Stomach smooth muscle (tissue), 2 donors: Measurements from ENCODE around the gene DYNC1I1.

Experiments used
- H3K27ac ChIP-seq: one replicate; pipeline ENCODE4 v1.7.0; 2013; ENCODE audit warnings: mild to moderate bottlenecking, low read length, inconsistent platforms
- H3K27me3 ChIP-seq, 2 donors: one replicate each; pipeline ENCODE4 v1.7.0; 2013; ENCODE audit warnings: low read length in 2 of 2; ENCODE audit not compliant: insufficient read depth in 2 of 2, control insufficient read depth in 1 of 2
- H3K36me3 ChIP-seq, 2 donors: one replicate each; pipeline ENCODE4 v1.7.0; 2013; ENCODE audit warnings: low read length in 2 of 2; ENCODE audit not compliant: control insufficient read depth in 2 of 2, insufficient read depth in 2 of 2
- H3K4me1 ChIP-seq: one replicate; pipeline ENCODE4 v1.7.0; 2013; ENCODE audit warnings: low read length; ENCODE audit not compliant: control insufficient read depth, insufficient read depth
- H3K4me3 ChIP-seq, 2 donors: one replicate each; pipeline ENCODE4 v1.7.0; 2013; ENCODE audit warnings: low read length in 2 of 2
- H3K9ac ChIP-seq, 2 donors: one replicate each; pipeline ENCODE4 v1.7.0; 2013; ENCODE audit warnings: low read length in 2 of 2, mild to moderate bottlenecking in 1 of 2
- H3K9me3 ChIP-seq, 2 donors: one replicate each; pipeline ENCODE4 v1.7.0; 2013; ENCODE audit warnings: low read length in 2 of 2; ENCODE audit not compliant: control insufficient read depth in 2 of 2
- donor health status: healthy.
- donor health status: Pancreatic carcinoma.

The DYNC1I1 gene

GRCh38 chr7:95817866-95818640 lies 45.7 kb downstream of the DYNC1I1 start:
- no peaks in the 10 kb centered on the region for H3K4me1 ChIP-seq
- H3K27ac ChIP-seq = no peak overlapping the region
- H3K36me3 ChIP-seq = no peaks in the 10 kb centered on the region
- H3K27me3 ChIP-seq = no peaks in the 10 kb centered on the region
- H3K4me3 ChIP-seq = no peak overlapping the region
- H3K9ac ChIP-seq = no peak overlapping the region
- no peaks in the 10 kb centered on the region for H3K9me3 ChIP-seq

GRCh38 chr7:95820778-95821177 lies 48.4 kb downstream of the DYNC1I1 start:
- Histone ChIP-seq H3K36me3 (no peaks in the 10 kb centered on the region), H3K27ac (no peak overlapping the region)

GRCh38 chr7:95822717-95823116 lies 50.4 kb downstream of the DYNC1I1 start:
- Histone ChIP-seq H3K27ac (no peak overlapping the region), H3K9ac (no peak overlapping the region), H3K4me1 (no peaks in the 10 kb centered on the region), H3K27me3 (no peaks in the 10 kb centered on the region), H3K4me3 (no peak overlapping the region), H3K36me3 (no peaks in the 10 kb centered on the region), H3K9me3 (no peaks in the 10 kb centered on the region)

More at GRCh38 chr7:95820778-95821177, 48.4 kb downstream of the DYNC1I1 start:
- no peaks in the 10 kb centered on the region for H3K4me1 ChIP-seq
- no peaks in the 10 kb centered on the region for H3K9me3 ChIP-seq
- H3K27me3 ChIP-seq = no peaks in the 10 kb centered on the region
- H3K9ac ChIP-seq = no peak overlapping the region
- no peak overlapping the region for H3K4me3 ChIP-seq

- Histone ChIP-seq H3K4me1 (no peaks in the 10 kb centered on the region), H3K9ac (no peak overlapping the region), H3K4me3 (no peak overlapping the region), H3K27ac (no peak overlapping the region), H3K27me3 (no peaks in the 10 kb centered on the region), H3K36me3 (no peaks in the 10 kb centered on the region), H3K9me3 (no peaks in the 10 kb centered on the region)
Measured at GRCh38 chr7:95824616-95825015, 52.3 kb downstream of the DYNC1I1 start.

GRCh38 chr7:95828824-95829790 lies 56.8 kb downstream of the DYNC1I1 start:
- H3K27me3 ChIP-seq = no peaks in the 10 kb centered on the region
- no peaks in the 10 kb centered on the region for H3K9me3 ChIP-seq
- no peaks in the 10 kb centered on the region for H3K36me3 ChIP-seq
- no peaks in the 10 kb centered on the region for H3K4me1 ChIP-seq
- H3K4me3 ChIP-seq = no peak overlapping the region
- no peak overlapping the region for H3K9ac ChIP-seq
- H3K27ac ChIP-seq = no peak overlapping the region

GRCh38 chr7:95840953-95841950 lies 68.9 kb downstream of the DYNC1I1 start:
- no peaks in the 10 kb centered on the region for H3K4me1 ChIP-seq
- no peaks in the 10 kb centered on the region for H3K27me3 ChIP-seq
- H3K9ac ChIP-seq = no peak overlapping the region
- peaks cover 0 to 4% of the 10 kb centered on the region in 2 donors for H3K9me3 ChIP-seq
- H3K4me3 ChIP-seq = no peak overlapping the region
- no peaks in the 10 kb centered on the region for H3K36me3 ChIP-seq
- no peak overlapping the region for H3K27ac ChIP-seq

GRCh38 chr7:95843286-95843685 lies 70.9 kb downstream of the DYNC1I1 start:
- Histone ChIP-seq H3K4me1 (no peaks in the 10 kb centered on the region), H3K27me3 (no peaks in the 10 kb centered on the region), H3K4me3 (no peak overlapping the region), H3K27ac (no peak overlapping the region), H3K9me3 (peaks cover 0 to 4% of the 10 kb centered on the region in 2 donors), H3K36me3 (no peaks in the 10 kb centered on the region), H3K9ac (no peak overlapping the region)

GRCh38 chr7:95845007-95845406 lies 72.7 kb downstream of the DYNC1I1 start:
- no peaks in the 10 kb centered on the region for H3K27me3 ChIP-seq

GRCh38 chr7:95847061-95847460 lies 74.7 kb downstream of the DYNC1I1 start:
- Histone ChIP-seq H3K27me3 (no peaks in the 10 kb centered on the region), H3K4me3 (no peak overlapping the region), H3K36me3 (no peaks in the 10 kb centered on the region), H3K9ac (no peak overlapping the region), H3K27ac (no peak overlapping the region), H3K9me3 (no peaks in the 10 kb centered on the region), H3K4me1 (no peaks in the 10 kb centered on the region)

More at GRCh38 chr7:95845007-95845406, 72.7 kb downstream of the DYNC1I1 start:
- H3K27ac ChIP-seq = no peak overlapping the region
- peaks cover 0 to 4% of the 10 kb centered on the region in 2 donors for H3K9me3 ChIP-seq
- H3K36me3 ChIP-seq = no peaks in the 10 kb centered on the region
- no peak overlapping the region for H3K9ac ChIP-seq
- H3K4me1 ChIP-seq = no peaks in the 10 kb centered on the region
- H3K4me3 ChIP-seq = no peak overlapping the region

- H3K9me3 ChIP-seq = no peaks in the 10 kb centered on the region
- H3K4me3 ChIP-seq = no peak overlapping the region
- H3K4me1 ChIP-seq = no peaks in the 10 kb centered on the region
- no peak overlapping the region for H3K27ac ChIP-seq
- no peak overlapping the region for H3K9ac ChIP-seq
- H3K36me3 ChIP-seq = no peaks in the 10 kb centered on the region
- no peaks in the 10 kb centered on the region for H3K27me3 ChIP-seq
Measured at GRCh38 chr7:95859429-95859828, 87.1 kb downstream of the DYNC1I1 start.
